ENCODE data around the gene ILF3.

GRCh38 chr19:10625003-10625761, 29.0 kb upstream of the ILF3 start, which contains the start of gene SLC44A2:
- TF ChIP-seq CTCF (IDR thresholded peaks at IDR 0.05 in 8 of 11, conservative IDR thresholded peaks at IDR 0.05 in 3 of 11) (no peak), POLR2A (IDR thresholded peaks at IDR 0.05) (no peak), POLR2AphosphoS5 (IDR thresholded peaks at IDR 0.05) (peak; percentile 48 to 80 (median 70))
